ENCODE data around the gene CAV2. TPM values are rescaled to one million over a fixed set of nuclear protein-coding genes. Genes with fewer than 3 reads are reported as not detected.

CAV2 gene
- total RNA-seq, 1 experiment from 2014 or later: 109 TPM

- DNase-seq (ENCODE audit: extremely low read depth, low read depth): no peak
Observed at GRCh38 chr7:116494472-116494871, 5.1 kb upstream of the CAV2 start.

- DNase-seq (ENCODE audit: extremely low read depth, low read depth): no peak
Observed at GRCh38 chr7:116495736-116496135, 3.8 kb upstream of the CAV2 start.

DNA sequence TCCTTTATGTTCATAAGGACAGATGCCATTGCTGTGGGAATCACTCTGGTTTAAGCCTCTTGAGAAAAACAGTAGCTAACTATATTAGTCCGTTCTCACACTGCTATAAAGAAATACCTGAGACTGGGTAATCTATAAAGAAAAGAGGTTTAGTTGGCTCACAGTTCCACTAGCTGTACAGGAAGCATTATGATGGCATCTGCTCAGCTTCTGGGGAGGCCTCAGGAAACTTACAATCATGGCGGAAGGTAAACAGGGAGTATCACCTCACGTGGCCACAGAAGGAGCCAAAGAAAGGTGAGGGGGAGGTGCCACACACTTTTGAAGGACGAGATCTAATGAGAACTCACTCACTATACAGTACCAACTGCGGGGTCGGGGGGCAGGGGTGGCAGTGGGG lies 2.9 kb upstream of the CAV2 start:
- DNase-seq (ENCODE audit: extremely low read depth, low read depth): no peak

DNA sequence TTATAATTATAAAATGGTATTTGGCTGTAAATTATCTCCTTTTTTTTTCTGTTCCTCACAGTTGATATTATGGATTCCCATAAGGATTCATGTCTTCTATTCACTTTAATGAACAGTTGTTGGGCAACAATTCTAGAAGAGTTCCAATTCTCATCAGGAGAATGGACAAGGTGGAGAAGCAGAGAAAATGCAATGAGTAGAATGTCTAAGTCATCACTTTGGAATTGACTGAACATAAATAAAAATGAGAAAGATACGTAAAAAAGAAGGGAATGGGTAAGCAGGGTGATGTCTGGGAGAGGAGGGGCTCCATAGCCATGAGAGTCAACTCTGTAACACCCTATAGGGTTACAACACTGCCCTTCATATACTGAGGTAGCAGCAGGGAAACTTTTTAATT lies 1.8 kb upstream of the CAV2 start:
- no peak for DNase-seq (ENCODE audit: extremely low read depth, low read depth)

GRCh38 chr7:116500078-116500853 lies 728 bp downstream of the CAV2 start:
- peak; percentile 5 for DNase-seq (ENCODE audit: extremely low read depth, low read depth)

DNA sequence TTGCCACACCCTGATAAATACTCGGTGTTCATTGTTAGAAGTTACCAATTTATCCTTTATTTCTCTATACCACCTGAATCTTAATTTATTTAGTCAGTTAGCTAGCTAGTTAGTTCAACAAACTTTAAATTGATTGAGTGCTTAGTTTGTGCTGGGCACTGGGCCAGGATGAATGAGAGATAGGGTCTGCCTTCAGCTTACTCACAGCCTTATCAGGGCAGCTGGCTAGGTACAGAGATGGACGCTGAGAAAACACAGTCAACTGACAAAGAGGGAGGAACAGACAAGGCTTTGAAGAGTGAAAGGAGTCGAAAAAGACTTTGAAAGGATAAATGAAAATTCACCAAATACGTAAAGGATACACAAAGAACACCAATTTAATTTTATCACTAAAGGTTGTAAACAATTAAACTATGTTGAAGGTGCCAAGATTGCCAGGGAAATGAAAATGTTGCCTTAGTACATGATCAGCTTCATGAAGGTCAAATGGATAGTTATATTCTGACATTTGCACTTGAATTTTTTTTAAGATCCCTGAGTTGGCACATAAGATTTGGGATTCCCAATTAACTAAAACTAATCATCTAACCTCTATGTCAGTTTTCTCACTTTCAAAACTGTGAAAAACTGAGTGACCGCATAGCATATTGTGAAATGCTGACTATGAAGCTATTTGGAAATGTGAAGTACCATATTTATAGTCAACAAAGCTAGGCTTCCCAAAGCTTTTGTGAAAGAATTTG lies 2.1 kb downstream of the CAV2 start:
- no peak for DNase-seq (ENCODE audit: extremely low read depth, low read depth)

DNA sequence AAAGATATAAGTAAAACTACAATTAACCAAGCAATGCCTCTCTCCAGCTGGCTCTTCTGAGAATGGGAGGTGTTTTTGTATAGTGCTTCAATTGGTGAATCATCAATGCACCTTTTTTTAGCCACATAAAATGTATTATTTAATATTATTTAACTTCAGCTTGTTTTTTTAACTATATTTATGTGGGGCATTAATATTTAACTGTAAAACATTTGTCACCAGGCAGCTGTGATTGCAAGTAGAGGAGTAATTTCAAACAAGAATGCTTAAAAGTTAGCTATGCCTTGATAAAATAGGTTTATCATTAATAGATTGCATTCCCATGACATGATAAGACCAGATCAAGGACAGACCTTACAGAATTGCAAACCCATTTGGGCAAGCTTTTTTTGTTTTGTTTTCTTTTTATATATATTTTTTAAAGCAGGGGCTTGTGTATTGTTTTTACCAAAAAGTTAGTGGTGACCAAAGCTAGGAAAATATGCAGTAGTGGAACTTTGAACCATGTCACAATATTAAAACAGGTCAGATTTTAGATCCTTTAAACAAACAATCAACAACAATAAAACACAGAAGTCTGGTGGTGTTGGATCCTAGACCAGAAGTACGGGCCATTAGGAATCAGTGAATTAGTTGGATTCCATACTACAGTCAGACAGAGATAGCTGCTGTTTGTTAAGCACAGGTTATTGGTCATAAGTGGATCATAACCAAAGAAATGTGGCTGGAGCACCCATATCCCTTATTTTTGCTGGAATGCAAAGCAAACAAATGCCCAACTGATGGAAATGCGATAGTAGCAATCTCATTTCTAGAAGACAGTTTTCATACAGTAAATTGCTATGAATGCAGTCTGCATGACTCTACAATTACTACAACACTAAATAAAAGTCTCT lies 2.9 kb downstream of the CAV2 start:
- DNase-seq (ENCODE audit: extremely low read depth, low read depth): no peak

GRCh38 chr7:116503835-116504234 lies 4.3 kb downstream of the CAV2 start:
- DNase-seq (ENCODE audit: extremely low read depth, low read depth): no peak

- DNase-seq (ENCODE audit: extremely low read depth, low read depth): no peak
Observed at GRCh38 chr7:116505278-116505677, 5.7 kb downstream of the CAV2 start.

- no peak for DNase-seq (ENCODE audit: extremely low read depth, low read depth)
Observed at GRCh38 chr7:116505823-116506222, 6.3 kb downstream of the CAV2 start.

DNA sequence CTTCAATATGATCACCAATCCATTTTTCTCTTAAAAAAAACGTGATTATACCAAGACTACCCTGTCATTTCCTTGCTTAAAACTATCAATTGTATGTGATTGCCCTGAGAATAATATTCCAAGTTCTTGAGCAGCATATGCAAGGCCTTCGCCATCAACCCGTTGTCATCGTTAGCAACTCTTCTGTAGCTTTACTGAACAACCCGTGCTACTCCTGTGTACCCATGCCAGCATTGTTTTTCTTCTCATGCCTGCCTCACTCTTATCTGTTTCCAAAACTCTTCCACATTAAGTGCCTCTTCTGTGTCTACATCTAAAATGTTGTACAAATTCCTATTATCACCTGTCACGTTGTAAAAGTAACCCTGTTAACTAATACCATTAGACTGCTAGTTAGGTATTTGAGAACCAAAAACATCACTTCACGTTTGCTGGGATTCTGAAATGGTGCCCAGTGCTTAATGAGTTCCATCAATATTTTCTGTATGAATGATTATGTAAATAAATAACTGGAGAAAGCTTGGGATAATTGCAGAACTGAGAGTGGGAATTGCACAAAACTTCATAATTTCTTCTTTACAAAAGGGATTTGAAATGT lies 10.5 kb downstream of the CAV2 start:
- DNase-seq (ENCODE audit: extremely low read depth, low read depth): no peak

DNA sequence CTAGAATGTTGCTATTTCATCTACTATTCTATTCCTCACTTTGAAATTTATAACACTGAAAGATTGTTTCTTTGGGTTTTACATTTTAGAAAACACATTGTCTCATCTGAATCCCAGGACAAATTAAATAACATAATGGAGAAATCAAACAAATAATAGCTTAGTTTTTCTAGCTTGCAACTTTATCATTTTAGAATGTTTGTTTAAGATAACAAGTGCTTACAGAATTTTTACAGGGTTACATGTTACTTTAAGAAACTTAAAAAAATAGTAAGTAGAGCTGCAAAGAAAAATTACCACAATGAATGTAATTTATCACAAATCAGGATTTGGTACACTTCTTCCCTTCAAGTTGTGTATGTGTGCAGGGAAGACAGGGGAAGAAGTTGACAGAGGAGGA lies 11.3 kb downstream of the CAV2 start:
- DNase-seq (ENCODE audit: extremely low read depth, low read depth): no peak

GRCh38 chr7:116511552-116512519 lies 12.3 kb downstream of the CAV2 start:
- DNase-seq (ENCODE audit: extremely low read depth, low read depth): no peak

DNA sequence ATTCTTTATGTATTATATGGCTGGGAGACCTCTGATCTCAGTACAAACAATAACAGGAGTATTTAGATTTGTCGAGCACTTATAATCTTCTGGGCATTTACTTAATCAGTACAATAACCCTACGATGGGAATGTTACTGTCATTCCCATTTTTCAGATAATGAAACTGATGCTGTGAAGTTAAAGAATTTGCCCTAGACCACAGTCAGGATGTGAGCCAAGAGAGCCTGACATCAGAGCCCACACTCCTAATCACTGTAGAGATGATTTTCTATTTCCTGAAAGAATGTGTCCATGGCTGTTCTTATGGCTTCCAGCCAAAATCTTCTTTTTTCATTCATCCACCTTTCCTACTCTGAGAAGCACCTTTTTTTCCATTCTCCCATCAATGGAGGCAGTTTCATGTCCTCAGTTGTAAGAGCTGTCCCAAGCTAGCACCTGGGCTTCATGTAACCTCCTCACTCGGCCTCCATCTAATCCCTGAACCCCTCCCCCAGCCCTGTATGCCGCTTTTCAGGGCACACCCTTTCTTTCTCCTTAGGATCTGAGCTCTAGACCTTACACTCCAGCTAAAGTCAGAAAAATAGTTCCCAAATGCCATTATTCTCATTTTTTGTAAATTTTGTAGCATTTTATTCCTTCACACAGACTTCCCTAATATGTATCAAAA lies 13.1 kb downstream of the CAV2 start:
- no peak for DNase-seq (ENCODE audit: extremely low read depth, low read depth)

GRCh38 chr7:116515584-116515983 lies 16.0 kb downstream of the CAV2 start:
- no peak for DNase-seq (ENCODE audit: extremely low read depth, low read depth)

DNA sequence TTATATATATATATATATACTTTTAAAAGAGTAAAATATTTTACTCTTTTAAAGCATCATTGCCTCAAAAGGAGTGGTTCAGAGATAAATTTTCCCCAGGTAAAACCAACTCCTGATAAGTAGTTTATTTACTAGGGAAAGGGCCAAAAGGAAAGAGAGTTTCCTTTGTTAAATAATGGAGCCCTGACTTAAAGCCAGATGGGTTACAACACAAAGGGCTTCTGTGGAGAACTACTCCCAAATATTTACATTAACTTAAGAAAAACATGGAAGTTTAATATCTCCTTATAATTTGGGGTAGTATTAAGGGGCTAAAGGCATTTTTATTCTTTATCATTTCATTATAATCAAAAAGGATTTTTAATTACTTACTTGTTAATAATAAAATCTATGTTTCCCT lies 16.8 kb downstream of the CAV2 start:
- DNase-seq (ENCODE audit: extremely low read depth, low read depth): no peak

- no peak for DNase-seq (ENCODE audit: extremely low read depth, low read depth)
Observed at GRCh38 chr7:116517626-116518025, 18.1 kb downstream of the CAV2 start.

GRCh38 chr7:116518961-116519360 lies 19.4 kb downstream of the CAV2 start:
- DNase-seq (ENCODE audit: extremely low read depth, low read depth): no peak

DNA sequence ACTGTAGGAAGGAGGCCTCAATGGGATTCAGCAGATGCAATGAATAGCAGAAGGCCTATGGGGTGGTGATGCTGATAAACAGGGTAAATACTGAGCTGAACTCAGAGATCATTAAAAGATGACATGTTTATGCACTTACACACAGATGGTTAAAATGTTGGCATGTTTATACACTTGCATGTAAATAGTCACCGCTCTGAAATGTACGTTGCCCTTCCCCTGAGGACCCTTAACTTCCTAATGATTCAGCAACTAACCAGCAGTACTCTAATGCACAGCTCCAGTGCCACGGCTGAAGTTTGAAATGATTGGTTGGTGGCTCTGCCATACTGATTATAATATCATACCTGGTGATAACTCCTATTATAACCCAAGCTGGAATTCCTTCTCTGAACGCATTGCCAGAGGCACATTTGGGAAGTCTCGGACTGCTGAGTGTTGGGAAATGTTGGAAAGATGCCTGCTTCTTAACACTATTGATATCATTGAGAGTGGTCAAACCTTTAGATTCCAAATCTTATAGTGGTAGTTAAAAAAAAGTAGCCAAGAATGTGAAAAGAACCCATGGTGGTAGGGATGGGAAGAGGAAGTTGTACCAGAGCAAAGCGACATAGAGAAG lies 21.6 kb downstream of the CAV2 start:
- DNase-seq (ENCODE audit: extremely low read depth, low read depth): no peak

Data from NCI-H460 (cell line).